Occipital lobe (tissue), 2 donors: ENCODE measurements around the gene CHPF. TPM values are rescaled to one million over a fixed set of nuclear protein-coding genes. Genes with fewer than 3 reads are reported as not detected.

ENCODE experiments used
- DNase-seq: peaks from one replicate; lab custom pipeline; 2025; lab: John Stamatoyannopoulos, UW
- total RNA-seq: library from RNA; depleted of rRNA; stranded (reverse); fragments of >200 nt; gene quantifications from one replicate; pipeline ENCODE4 v1.2.3, GENCODE V29; 2014

CHPF gene
- total RNA-seq, 1 donor from 2014 or later = 25.9 TPM

DNA sequence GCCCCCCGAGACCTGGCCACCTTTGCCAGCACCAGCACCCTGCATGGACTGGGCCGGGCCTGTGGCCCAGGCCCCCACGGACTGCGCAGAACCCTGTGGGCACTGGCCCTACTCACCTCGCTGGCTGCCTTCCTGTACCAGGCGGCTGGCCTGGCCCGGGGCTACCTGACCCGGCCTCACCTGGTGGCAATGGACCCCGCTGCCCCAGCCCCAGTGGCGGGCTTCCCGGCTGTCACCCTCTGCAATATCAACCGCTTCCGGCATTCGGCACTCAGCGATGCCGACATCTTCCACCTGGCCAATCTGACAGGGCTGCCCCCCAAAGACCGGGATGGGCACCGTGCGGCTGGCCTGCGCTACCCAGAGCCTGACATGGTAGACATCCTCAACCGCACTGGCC is 28.8 kb downstream of the CHPF start:
- no peak for DNase-seq

DNA sequence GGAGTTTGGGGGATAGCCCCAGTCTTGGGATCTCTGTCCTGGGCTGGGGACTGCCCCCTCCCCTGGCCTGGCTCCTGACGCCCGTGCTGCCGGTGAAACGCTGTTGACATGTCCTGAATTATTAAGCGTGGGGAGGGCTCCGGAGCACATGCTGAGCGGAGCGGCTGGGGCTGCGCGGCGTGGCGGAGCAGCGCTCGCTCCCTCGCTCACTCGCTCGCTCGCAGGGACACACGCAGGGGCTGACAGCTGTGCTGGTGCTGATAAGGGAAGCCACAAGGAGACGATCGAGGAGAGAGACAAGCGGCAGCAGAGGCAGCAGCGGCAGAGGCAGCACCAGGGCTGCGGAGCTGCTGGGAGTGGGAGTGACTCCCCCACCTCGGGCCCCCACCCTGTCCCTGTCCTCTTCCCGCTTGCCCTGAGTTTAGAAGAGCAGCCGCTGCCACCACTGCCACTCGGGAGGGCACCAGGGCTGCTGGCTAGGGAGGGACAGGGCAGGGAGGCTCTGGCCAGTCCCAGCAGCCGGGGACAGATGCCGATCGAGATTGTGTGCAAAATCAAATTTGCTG is 29.3 kb downstream of the CHPF start, which contains the start of gene ASIC4:
Gene ASIC4, plus strand, starts transcription at position 287 of the 566 bp plus-strand sequence. Its CDS starts 243 bp downstream, at position 530.
- no peak for DNase-seq

DNA sequence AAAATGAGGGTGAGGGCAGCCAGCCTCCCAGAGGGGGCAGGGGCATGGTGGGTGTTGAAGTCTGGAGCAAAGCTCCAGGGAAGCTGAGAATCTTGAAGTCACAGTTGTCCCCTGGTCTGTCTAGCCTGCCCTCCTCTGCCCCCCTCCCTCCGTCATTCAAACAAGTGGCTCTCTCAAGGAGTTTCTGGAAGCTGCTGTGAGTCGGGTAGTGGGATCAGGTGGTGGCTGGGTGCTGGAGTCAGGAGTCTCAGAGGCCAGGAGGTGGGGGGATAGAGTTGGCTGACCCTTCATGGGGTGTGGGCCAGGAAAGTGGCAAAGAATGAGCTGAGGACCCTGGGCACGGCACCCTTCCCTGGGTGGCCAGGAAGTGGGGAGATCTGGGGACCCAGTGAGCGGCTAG is 29.8 kb downstream of the CHPF start:
- no peak for DNase-seq

DNA sequence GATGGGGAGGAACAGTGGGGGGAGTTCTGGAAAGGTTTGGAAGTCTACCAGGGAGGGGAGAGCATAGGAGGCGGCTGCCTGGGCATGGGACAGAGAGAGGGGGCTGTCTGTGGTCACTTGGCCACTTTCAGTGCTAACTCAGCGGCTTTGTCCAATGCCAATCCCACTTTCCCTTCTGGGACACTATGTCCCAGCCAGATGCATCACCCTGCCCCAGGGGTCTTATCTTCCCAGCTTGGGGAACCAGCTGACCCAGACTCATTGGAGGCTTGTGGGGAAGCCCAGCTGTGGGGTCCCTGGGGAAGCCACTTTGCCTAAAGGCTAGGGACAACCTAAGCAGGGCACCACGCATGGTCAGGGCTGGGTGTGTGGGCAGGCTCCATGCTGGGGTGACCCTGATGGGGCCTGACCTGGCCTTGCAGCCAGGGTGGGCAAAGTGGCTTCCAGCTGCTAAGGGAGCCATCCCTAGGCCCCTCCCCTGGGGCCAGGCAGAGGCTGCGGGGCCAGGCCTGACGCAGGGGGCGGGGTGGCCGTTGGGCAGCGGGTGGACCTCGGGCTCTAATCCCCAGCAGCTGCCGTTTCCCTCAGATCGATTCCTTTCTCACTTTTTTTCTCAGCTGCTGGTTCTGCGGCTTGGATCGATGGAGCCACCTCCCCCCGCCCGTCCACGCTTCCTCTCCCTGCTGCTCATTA is 30.9 kb downstream of the CHPF start:
- no peak for DNase-seq

DNA sequence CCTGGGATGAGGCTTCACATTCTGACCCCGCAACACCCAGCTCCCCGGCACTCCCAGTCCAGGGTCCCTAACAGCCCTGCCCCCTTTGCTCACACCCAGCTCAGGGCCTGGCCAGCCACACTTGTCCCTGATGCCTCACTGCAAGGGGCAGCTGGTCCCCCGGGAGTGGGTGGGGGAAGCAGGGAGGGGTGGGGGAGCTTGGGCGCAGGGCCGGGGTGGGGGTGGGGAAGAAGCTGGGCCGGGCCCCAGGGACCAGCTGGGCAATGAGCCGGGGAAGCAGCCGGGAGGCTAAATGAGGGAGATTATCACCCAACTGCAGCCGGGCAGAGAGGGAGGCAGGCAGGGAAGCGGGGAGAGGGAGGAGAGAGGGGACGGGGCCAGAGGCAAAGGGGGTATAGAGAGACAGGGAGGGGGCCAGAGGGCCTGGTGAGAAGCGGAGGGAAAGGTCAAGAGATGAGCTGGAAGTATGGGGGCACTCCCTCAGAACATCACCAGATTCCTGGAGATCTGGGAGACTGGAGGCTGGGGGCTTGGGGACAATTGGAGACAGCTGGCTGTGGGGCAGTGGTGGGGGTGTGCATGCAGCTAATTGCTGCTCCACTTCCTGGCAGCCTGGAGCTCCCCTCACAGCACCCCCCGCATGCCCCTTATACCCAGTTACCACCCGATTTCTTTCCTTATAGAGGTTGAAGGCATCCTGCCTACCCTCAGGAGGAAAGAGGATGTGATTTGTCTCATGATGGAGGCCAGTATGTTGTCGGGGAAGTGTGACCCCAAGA is 31.9 kb downstream of the CHPF start:
- no peak for DNase-seq

DNA sequence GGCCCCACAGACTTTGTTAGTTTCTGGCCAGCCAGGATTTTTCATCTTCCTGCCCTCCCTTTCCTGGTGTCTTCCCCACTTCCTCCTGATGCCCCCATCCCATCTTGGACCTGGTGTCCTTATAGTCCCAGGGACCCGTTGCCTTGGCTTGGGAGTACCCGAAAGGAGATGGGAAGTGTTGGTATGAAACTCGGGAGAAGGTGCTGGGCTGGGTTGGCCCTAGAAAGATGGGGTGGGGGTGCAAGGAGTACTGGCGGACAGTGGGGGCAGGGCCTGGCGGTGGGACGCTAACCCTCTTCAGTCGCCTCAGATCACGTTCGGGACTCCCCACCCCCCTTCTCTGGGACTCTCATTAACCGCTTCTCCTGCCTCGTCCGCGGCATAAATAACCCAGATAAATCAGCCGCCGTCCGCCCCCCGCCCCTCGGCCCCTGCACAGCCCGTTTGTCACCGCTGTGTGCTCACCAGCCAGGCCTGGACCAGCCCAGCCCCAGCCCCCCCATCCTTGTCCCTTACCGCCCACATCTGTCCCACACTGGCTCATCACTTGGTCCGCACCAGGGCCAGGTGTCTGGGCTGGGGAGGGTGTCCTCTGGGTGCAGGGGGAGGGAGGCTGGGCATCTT is 33.0 kb downstream of the CHPF start:
- DNase-seq = no peak

DNA sequence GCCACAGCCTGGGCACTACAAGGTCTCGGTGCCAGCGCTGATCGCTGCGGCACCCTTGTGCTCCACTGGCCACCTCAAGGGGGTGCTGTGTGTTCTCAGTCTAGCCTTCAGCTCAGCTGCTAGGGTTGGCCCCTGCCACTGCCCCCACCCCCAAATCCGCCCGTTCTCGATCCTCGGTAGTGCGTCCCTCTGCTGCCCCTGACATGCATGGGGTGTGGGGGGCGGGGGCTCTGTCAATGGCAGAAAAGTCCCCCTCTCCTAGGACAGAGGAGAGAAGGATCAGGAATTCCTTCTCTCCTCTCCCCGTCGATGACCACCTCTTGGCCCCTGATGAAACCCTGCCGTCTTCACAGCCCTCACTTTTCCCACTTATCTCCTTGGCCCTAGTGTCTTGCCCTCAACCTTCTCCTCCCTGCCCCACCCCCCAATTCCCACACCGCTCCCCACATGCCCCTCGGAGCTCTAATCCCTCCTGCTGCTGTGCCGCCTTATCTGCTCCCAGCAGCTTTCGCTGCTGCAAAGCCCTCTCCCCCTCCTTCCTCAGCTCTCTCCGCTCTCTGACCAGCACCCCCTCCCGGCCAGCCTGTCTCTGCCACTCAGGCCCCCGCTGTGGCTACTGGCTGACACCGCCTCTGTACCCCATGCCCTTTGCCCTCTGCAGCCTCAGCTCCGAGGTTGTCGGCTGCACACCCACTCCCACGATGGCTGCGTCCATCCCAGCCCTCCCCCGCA is 33.7 kb downstream of the CHPF start:
- no peak for DNase-seq

DNA sequence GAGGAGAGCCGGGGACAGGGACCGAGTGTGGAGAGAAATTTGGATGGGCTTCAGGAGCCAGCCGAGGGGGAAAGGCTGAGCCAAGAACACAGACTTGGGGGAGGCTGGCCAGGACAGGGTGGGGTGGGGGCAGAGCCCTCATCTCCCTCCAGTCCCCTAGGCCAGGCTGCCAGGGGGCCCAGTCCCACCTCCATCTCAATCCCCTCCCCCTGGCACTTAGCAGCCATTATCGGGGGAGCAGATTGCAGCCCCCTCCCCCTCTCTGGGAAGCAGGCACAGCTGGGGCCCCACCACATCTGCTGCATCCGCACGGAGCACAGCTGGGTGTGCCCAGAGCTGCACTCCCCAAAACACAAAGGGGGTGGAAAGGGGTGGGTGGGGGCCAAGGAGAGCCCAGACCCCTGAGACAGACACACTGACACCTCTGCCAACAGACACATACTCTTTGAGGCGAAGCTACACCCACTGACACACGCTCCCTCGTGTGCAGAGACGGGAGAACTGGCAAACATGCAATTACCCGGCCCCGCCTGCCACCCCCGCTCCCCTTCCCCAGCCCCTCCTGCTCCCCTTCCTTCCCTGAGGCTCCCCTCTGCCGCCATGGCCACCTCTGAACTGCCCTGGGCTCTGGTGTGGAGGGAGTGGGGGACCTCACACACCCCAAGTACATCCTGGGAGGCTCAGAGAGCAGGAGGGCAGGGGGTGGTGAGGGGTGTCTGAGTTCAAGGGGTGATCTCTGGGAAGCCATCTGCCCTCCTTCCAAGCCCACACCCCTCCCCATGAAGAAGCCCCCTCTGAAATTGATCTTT is 34.4 kb downstream of the CHPF start:
- no peak for DNase-seq

DNA sequence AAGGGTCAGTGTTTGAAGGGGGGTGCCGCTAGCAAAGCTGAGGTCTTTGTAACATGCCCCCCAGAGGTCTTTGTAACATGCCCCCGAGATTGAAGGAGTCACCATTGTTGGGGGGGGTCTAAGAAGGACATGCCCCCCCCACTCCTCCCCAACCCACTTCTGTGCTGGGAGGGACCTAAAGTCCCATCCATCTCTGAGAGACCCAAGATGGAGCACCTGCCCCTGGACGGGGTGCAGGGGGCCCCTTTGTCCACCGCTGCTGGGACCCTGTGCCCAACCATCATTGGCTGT is 35.2 kb downstream of the CHPF start:
- no peak for DNase-seq

DNA sequence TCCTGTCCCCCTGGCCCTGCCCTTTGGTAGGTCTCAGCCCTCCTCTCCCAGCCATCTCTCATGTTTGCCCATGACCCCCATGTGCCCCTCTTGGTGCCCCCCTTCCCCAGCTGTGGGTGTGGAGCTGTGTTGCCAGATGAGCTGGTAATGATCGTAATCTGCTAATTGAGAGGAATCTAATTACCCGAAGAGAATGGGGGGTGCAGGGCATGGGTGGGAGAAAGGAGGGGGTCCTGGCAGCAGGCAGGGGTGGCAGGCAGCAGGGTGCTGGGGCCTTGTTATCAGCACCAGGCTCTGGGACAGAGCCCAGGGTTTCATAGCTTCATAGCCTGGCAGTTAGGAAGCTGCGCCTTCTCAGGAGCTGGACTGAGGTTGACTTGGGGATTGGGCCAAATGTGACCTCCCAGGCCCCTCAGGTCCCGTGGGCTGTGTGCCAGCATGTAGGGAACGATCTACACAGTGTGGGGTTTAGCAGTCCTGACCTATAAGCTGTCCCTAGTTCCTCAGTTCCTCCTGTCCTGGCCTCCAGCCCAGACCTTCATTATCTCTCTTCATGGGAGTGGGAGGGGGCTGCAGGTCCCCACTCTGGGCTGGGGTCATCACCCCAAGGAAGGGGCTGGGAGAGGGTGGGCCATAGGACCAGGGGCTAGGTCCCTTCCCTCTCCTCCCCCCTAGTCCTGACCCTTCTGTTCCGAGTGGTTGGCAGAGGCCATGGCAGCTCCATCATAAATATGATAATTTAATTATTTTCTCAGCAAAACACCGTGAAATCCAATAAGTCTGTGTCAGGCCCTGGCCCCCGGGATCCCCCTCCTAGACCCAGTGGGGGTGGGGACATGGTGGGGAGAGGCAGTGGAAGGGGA is 35.8 kb downstream of the CHPF start:
- DNase-seq = no peak

DNA sequence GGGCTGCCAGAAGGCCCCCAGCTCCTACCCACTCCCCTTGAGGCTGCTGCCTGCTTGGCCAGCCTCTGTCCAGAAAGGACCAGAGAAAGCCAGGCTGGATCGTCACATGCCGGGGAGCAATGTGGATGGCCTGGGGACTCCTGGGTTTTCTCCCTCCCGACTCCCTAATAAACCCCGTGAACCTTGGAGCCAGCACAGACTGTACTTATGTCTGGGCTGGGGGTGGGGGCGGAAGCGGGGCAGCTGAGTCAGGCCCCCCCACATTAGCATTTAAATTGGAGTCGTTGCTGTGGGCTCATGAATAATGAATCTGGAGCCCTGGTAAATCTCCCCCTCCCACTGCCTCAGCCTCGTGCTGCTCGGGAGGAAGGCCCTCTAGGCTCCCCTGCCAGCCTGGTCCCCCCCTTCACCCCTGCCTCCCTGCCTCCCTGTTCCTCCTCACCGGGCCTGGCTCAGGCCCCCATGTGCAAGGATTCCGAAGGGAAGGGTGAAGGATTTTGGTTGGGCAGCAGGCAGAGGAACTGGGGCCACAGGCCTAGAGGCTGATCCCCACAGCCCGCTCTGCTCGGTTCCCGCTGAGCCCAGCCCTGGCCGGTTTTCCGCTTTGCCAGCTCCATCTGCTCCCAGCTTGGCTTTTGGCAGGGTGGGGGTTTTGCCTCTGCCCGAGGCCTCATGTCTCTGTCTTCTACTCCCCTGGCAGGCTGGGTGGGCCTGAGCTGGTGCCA is 36.6 kb downstream of the CHPF start:
- no peak for DNase-seq

DNA sequence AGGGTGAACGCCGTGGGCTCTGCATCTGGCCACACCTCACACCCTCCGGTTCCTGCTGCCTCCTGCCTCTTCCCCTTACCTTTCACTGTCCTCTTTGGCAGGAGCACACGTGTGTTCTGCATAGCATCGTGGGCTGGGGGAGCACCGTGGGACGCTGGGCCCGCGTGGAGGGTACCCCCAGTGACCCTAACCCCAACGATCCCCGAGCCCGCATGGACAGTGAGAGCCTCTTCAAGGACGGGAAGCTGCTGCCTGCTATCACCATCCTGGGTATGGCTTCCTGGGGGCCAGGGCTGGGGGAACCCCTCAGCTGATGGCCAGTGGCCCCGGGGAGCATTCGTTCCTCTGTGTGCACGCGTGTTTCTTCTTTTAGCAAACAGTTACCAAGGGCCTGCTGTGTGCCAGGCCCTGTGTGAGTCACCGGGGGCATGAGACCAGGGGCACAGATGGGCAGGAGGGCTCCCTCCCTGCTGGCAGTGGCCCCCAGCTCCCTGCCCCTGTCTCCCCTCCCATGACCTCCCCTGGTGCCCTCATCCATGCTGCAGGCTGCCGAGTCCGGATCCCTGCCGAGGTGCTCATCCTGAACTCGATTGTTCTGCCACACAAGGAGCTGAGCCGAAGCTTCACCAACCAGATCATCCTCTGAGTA is 37.3 kb downstream of the CHPF start:
- no peak for DNase-seq

DNA sequence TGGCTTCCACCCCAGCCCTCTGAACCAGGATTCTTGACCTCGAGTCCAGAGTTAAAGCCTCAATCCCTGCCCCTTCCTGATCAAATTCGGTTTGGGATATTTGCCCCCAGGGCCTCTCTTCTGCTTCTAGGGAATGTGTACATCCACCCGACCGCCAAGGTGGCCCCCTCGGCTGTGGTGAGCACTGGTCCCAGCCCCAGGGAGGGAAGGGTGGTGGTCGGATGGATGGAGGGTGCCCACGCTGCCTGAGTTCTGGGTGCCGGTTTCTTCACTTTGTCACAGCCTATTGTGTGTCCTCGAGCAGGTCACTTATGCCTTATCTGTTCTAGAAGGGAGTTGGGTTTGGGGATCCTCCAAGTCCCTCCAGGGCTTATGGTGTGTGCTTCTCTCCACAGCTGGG is 38.0 kb downstream of the CHPF start:
- no peak for DNase-seq

DNA sequence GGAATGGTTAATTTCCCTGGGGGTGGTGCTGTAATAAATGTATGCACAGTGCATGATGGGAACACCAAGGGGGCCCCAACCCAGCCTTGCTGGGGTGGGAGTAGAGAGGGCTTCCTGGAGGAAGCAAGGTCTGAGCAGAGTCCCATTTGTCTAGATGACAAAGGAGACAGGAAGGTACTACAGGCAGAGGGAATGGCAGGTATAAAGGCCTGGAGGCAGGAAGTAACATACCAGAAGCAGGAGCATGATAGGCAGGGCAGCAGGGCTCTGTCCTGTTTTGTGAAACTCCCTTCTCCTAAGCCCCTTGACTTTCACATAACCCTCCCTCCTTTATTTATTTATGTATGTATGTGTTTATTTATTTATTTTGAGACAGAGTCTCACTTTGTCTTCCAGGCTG is 41.0 kb downstream of the CHPF start:
- no peak for DNase-seq

DNA sequence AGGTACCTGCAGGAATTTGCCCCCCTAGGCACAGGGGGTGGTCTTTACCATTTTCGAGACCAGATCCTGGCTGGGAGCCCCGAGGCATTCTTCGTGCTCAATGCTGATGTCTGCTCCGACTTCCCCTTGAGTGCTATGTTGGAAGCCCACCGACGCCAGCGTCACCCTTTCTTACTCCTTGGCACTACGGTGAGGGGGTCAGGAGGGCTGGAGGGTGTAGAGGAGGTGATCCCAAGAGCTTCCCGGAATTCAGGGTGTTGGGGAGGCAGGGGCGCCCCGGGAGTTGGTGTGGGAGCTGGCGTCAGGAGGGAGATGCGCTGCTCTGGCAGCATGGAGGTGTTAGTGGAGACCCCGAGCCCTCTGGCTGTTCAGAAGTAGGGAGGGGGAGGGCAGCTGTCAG is 41.8 kb downstream of the CHPF start:
- DNase-seq = no peak

DNA sequence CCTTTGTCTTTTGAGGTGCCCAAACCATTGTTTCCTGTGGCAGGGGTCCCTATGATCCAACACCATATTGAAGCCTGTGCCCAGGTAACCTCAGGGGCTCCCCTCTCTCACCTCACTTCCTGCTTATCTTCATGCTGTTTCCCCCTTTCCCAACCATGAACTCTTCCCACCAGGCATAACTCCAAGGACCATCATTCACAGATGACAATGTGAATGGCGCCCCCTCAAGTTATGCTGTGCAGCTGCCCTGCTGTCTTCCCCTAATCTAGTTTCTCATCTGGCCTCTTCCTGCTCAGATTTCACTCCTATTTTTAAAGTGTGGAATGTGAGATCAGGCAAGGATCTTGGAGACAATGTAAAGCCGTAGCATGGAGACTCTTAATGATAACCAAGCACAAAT is 43.5 kb downstream of the CHPF start:
- no peak for DNase-seq

DNA sequence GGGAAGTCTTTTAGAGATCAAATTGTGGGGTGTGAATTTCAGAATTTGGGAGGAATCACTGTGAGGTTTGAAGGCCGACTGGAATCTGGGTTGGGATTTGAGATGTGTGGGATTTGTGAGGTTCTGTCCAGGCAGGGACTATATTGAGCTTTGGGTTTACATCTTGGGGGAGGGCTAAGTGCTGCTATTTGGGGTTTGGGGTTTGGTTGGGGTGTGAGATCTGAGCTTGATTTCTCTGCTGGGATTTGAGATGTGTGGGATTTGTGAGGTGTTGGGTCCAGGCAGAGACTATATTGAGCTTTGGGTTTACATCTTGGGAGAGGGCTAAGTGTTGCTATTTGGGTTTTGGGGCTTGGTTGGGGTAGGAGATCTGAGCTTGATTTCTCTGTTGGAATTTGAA is 44.1 kb downstream of the CHPF start:
- DNase-seq = no peak

DNA sequence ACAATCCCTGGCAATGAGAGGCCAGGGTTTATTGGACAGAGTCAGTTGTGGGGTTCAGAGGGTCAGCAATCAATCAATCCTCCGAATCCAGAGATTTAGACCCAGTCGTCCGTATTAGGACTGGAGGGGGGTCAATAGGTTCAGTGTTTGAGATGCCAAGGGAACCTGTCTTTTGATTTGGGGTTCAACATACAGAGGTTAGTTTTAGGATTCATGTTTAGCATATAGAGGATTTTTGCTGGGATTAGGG is 44.6 kb downstream of the CHPF start:
- no peak for DNase-seq
